ENCODE measurements around the gene ESRRA. TPM values are rescaled to one million over a fixed set of nuclear protein-coding genes. Genes with fewer than 3 reads are reported as not detected.

The ESRRA gene
- polyA plus RNA-seq, 1 donor from 2014 or later: 29.0 TPM

DNA sequence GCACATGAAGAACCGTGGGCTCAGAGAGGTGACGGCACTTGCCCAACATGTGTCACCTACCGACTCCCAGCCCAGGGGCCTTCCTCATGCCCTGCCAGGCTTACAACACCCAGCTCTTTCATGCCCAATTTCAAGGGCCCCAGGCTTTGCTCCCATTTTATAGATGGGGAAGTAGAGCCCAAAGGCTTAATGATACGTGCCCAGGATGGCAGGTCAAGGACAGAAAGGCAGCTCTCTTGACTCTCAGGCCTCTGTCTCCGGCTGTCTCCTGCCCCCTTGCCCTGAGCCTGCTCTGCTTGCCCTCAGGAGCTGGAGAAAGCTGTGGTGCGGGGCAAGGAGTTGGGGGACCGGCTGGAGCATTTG is 43.7 kb downstream of the ESRRA start:
- no peak overlapping the region for H3K4me3 ChIP-seq (ENCODE audit: low read length)
- H3F3A ChIP-seq (ENCODE audit: insufficient read depth, low read length, poor library complexity, severe bottlenecking): no peaks in the 10 kb centered on the region
- no peaks in the 10 kb centered on the region for H3K27me3 ChIP-seq (ENCODE audit: insufficient read depth, low read depth, low read length)
- no peaks in the 10 kb centered on the region for H3K9me2 ChIP-seq (ENCODE audit: insufficient read depth, low read length)
- no peaks in the 10 kb centered on the region for H4K20me1 ChIP-seq (ENCODE audit: insufficient read depth)
- H3K4me2 ChIP-seq (ENCODE audit: low read length): no peak overlapping the region
- H3K9ac ChIP-seq (ENCODE audit: low read length): no peak overlapping the region
- H3K27ac ChIP-seq (ENCODE audit: low read length): no peak overlapping the region
- H3K9me3 ChIP-seq (ENCODE audit: low read length): no peaks in the 10 kb centered on the region
- no peak overlapping the region for H2AFZ ChIP-seq (ENCODE audit: low read depth, low read length)
- H3K79me2 ChIP-seq (replicated peaks; ENCODE audit: insufficient read depth, low read length): no peaks in the 10 kb centered on the region
- no peaks in the 10 kb centered on the region for H3K36me3 ChIP-seq (ENCODE audit: insufficient read depth, low read length)
- no peak for TF ChIP-seq RAD21 (conservative IDR thresholded peaks at IDR 0.05)
- no peak for TF ChIP-seq EP300 (conservative IDR thresholded peaks at IDR 0.05; ENCODE audit: poor library complexity, severe bottlenecking)
- TF ChIP-seq, protein P1, sequence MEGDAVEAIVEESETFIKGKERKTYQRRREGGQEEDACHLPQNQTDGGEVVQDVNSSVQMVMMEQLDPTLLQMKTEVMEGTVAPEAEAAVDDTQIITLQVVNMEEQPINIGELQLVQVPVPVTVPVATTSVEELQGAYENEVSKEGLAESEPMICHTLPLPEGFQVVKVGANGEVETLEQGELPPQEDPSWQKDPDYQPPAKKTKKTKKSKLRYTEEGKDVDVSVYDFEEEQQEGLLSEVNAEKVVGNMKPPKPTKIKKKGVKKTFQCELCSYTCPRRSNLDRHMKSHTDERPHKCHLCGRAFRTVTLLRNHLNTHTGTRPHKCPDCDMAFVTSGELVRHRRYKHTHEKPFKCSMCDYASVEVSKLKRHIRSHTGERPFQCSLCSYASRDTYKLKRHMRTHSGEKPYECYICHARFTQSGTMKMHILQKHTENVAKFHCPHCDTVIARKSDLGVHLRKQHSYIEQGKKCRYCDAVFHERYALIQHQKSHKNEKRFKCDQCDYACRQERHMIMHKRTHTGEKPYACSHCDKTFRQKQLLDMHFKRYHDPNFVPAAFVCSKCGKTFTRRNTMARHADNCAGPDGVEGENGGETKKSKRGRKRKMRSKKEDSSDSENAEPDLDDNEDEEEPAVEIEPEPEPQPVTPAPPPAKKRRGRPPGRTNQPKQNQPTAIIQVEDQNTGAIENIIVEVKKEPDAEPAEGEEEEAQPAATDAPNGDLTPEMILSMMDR (IDR thresholded peaks at IDR 0.05; ENCODE audit: poor library complexity, severe bottlenecking): no peak
- no peak for TF ChIP-seq MXI1 (conservative IDR thresholded peaks at IDR 0.05; ENCODE audit: poor library complexity, severe bottlenecking)
- no peak for TF ChIP-seq EZH2 (IDR thresholded peaks at IDR 0.05; ENCODE audit: borderline replicate concordance, insufficient read depth, low read length, poor library complexity, severe bottlenecking)
- no peak for TF ChIP-seq POLR2AphosphoS5 (IDR thresholded peaks at IDR 0.05)
- TF ChIP-seq TAF1 (IDR thresholded peaks at IDR 0.05; ENCODE audit: low read depth): no peak
- TF ChIP-seq SMC3 (conservative IDR thresholded peaks at IDR 0.05; ENCODE audit: poor library complexity): no peak
- TF ChIP-seq, protein P2, sequence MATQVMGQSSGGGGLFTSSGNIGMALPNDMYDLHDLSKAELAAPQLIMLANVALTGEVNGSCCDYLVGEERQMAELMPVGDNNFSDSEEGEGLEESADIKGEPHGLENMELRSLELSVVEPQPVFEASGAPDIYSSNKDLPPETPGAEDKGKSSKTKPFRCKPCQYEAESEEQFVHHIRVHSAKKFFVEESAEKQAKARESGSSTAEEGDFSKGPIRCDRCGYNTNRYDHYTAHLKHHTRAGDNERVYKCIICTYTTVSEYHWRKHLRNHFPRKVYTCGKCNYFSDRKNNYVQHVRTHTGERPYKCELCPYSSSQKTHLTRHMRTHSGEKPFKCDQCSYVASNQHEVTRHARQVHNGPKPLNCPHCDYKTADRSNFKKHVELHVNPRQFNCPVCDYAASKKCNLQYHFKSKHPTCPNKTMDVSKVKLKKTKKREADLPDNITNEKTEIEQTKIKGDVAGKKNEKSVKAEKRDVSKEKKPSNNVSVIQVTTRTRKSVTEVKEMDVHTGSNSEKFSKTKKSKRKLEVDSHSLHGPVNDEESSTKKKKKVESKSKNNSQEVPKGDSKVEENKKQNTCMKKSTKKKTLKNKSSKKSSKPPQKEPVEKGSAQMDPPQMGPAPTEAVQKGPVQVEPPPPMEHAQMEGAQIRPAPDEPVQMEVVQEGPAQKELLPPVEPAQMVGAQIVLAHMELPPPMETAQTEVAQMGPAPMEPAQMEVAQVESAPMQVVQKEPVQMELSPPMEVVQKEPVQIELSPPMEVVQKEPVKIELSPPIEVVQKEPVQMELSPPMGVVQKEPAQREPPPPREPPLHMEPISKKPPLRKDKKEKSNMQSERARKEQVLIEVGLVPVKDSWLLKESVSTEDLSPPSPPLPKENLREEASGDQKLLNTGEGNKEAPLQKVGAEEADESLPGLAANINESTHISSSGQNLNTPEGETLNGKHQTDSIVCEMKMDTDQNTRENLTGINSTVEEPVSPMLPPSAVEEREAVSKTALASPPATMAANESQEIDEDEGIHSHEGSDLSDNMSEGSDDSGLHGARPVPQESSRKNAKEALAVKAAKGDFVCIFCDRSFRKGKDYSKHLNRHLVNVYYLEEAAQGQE (IDR thresholded peaks at IDR 0.05; ENCODE audit: borderline replicate concordance): no peak

DNA sequence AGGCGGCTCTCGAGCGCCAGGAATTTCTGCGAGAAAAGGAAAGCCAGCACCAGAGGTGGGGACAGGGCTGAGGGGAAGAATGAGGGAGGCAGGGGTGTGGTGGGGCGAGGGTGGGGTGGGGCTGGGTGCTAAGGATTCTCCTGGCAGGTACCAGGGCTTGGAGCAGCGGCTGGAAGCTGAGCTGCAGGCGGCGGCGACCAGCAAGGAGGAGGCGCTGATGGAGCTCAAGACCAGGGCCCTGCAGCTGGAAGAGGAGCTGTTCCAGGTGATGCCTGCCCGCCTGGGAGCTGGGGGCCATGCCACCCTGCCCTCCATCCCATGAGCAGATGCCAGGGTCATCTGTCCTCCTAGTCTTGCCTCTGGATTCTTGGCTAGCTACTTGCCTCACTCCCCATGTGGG is 44.1 kb downstream of the ESRRA start:
- no peak overlapping the region for H2AFZ ChIP-seq (ENCODE audit: low read depth, low read length)

More for the DNA sequence above, 44.1 kb downstream of the ESRRA start:
- no peak overlapping the region for H3K9ac ChIP-seq (ENCODE audit: low read length)
- H3K79me2 ChIP-seq (replicated peaks; ENCODE audit: insufficient read depth, low read length): no peaks in the 10 kb centered on the region
- no peaks in the 10 kb centered on the region for H3F3A ChIP-seq (ENCODE audit: insufficient read depth, low read length, poor library complexity, severe bottlenecking)
- no peak overlapping the region for H3K27ac ChIP-seq (ENCODE audit: low read length)
- no peaks in the 10 kb centered on the region for H3K36me3 ChIP-seq (ENCODE audit: insufficient read depth, low read length)
- H3K4me2 ChIP-seq (ENCODE audit: low read length): no peak overlapping the region
- no peaks in the 10 kb centered on the region for H3K9me2 ChIP-seq (ENCODE audit: insufficient read depth, low read length)
- H3K27me3 ChIP-seq (ENCODE audit: insufficient read depth, low read depth, low read length): no peaks in the 10 kb centered on the region
- no peaks in the 10 kb centered on the region for H3K9me3 ChIP-seq (ENCODE audit: low read length)
- no peaks in the 10 kb centered on the region for H4K20me1 ChIP-seq (ENCODE audit: insufficient read depth)
- no peak overlapping the region for H3K4me3 ChIP-seq (ENCODE audit: low read length)
- TF ChIP-seq, protein P1 (IDR thresholded peaks at IDR 0.05; ENCODE audit: poor library complexity, severe bottlenecking): no peak
- TF ChIP-seq MXI1 (conservative IDR thresholded peaks at IDR 0.05; ENCODE audit: poor library complexity, severe bottlenecking) (no peak), EZH2 (IDR thresholded peaks at IDR 0.05; ENCODE audit: borderline replicate concordance, insufficient read depth, low read length, poor library complexity, severe bottlenecking) (no peak), RAD21 (conservative IDR thresholded peaks at IDR 0.05) (no peak), SMC3 (conservative IDR thresholded peaks at IDR 0.05; ENCODE audit: poor library complexity) (no peak), TAF1 (IDR thresholded peaks at IDR 0.05; ENCODE audit: low read depth) (no peak), POLR2AphosphoS5 (IDR thresholded peaks at IDR 0.05) (no peak), EP300 (conservative IDR thresholded peaks at IDR 0.05; ENCODE audit: poor library complexity, severe bottlenecking) (no peak)
- TF ChIP-seq, protein P2 (IDR thresholded peaks at IDR 0.05; ENCODE audit: borderline replicate concordance): no peak
